ENCODE results near the gene APEH. TPM values are rescaled to one million over a fixed set of nuclear protein-coding genes. Genes with fewer than 3 reads are reported as not detected.

Gene APEH
- total RNA-seq, 1 experiment from 2014 or later, result 273 TPM

DNA sequence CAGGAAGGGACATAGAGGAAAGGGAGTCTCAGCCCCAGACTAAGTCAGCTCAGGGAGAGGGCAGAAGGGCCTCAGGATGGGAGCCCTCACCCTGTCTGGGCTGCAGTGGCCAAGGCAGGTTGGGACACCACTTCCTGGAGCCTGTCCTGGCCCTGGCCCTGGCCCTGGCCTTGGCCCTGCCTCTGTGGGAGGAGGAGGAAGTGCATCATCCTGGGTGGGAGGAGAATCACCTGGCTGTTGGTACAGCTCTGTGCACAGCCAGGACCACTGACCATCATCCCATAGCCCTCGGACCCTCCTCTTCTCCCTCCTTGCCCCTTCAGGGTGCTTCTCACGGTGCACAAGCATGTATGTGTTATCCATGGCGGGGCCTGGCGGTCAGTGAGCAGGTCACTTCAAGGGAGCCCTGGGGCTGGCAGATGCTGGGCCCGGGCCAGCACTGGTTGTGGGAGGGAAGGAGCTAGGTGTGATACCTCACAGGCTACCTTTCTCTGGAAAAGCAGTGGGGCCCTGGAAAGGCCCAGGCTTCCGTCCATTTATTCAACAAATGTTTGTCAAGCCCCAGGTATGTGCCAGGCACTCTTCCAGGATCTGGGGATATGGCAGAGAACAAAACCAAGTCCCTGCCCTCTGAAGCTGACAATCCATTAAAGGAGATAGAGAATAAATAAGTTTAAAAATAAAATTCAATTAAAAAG is 8.2 kb upstream of the APEH start:
- no peak for DNase-seq (ENCODE audit: low spot score)
- POLR2A ChIA-PET, result no interaction called here
- Mint-ChIP-seq H3K4me3 (no peak overlapping the region), H3K36me3 (no peaks in the 10 kb centered on the region), H3K27ac (no peak overlapping the region), H3K27me3 (ENCODE audit: low read depth) (no peaks in the 10 kb centered on the region), H3K9me3 (no peaks in the 10 kb centered on the region), H3K4me1 (peaks cover 13% of the 10 kb centered on the region)
- ATAC-seq, result no peak
- TF ChIP-seq OVOL2 (CRISPR knock-in tag; IDR thresholded peaks at IDR 0.05; ENCODE audit: borderline replicate concordance) (no peak), TEAD4 (CRISPR knock-in tag; IDR thresholded peaks at IDR 0.05) (no peak), SOX15 (CRISPR knock-in tag; IDR thresholded peaks at IDR 0.05) (no peak), SP1 (CRISPR knock-in tag; conservative IDR thresholded peaks at IDR 0.05) (no peak), CBFB (CRISPR knock-in tag; IDR thresholded peaks at IDR 0.05; ENCODE audit: low read depth) (no peak), ZNF423 (CRISPR knock-in tag; IDR thresholded peaks at IDR 0.05) (no peak), CREB1 (CRISPR knock-in tag; IDR thresholded peaks at IDR 0.05) (no peak), NFYB (CRISPR knock-in tag; conservative IDR thresholded peaks at IDR 0.05; ENCODE audit: low read depth) (no peak), ZNF263 (CRISPR knock-in tag; IDR thresholded peaks at IDR 0.05; ENCODE audit: low read depth) (no peak)
- TF ChIP-seq, protein P1, sequence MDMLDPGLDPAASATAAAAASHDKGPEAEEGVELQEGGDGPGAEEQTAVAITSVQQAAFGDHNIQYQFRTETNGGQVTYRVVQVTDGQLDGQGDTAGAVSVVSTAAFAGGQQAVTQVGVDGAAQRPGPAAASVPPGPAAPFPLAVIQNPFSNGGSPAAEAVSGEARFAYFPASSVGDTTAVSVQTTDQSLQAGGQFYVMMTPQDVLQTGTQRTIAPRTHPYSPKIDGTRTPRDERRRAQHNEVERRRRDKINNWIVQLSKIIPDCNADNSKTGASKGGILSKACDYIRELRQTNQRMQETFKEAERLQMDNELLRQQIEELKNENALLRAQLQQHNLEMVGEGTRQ (CRISPR knock-in tag; IDR thresholded peaks at IDR 0.05), result no peak
- TF ChIP-seq, protein P2, sequence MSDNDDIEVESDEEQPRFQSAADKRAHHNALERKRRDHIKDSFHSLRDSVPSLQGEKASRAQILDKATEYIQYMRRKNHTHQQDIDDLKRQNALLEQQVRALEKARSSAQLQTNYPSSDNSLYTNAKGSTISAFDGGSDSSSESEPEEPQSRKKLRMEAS (CRISPR knock-in tag; IDR thresholded peaks at IDR 0.05), result no peak
- TF ChIP-seq, protein P3, sequence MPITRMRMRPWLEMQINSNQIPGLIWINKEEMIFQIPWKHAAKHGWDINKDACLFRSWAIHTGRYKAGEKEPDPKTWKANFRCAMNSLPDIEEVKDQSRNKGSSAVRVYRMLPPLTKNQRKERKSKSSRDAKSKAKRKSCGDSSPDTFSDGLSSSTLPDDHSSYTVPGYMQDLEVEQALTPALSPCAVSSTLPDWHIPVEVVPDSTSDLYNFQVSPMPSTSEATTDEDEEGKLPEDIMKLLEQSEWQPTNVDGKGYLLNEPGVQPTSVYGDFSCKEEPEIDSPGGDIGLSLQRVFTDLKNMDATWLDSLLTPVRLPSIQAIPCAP (CRISPR knock-in tag; IDR thresholded peaks at IDR 0.05), result no peak
- TF ChIP-seq, protein P4, sequence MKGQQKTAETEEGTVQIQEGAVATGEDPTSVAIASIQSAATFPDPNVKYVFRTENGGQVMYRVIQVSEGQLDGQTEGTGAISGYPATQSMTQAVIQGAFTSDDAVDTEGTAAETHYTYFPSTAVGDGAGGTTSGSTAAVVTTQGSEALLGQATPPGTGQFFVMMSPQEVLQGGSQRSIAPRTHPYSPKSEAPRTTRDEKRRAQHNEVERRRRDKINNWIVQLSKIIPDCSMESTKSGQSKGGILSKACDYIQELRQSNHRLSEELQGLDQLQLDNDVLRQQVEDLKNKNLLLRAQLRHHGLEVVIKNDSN (CRISPR knock-in tag; IDR thresholded peaks at IDR 0.05), result no peak
- TF ChIP-seq, protein P5, sequence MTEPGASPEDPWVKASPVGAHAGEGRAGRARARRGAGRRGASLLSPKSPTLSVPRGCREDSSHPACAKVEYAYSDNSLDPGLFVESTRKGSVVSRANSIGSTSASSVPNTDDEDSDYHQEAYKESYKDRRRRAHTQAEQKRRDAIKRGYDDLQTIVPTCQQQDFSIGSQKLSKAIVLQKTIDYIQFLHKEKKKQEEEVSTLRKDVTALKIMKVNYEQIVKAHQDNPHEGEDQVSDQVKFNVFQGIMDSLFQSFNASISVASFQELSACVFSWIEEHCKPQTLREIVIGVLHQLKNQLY (CRISPR knock-in tag; IDR thresholded peaks at IDR 0.05), result no peak
- TF ChIP-seq, protein P6, sequence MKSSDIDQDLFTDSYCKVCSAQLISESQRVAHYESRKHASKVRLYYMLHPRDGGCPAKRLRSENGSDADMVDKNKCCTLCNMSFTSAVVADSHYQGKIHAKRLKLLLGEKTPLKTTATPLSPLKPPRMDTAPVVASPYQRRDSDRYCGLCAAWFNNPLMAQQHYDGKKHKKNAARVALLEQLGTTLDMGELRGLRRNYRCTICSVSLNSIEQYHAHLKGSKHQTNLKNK (CRISPR knock-in tag; IDR thresholded peaks at IDR 0.05), result no peak
- TF ChIP-seq, protein P7, sequence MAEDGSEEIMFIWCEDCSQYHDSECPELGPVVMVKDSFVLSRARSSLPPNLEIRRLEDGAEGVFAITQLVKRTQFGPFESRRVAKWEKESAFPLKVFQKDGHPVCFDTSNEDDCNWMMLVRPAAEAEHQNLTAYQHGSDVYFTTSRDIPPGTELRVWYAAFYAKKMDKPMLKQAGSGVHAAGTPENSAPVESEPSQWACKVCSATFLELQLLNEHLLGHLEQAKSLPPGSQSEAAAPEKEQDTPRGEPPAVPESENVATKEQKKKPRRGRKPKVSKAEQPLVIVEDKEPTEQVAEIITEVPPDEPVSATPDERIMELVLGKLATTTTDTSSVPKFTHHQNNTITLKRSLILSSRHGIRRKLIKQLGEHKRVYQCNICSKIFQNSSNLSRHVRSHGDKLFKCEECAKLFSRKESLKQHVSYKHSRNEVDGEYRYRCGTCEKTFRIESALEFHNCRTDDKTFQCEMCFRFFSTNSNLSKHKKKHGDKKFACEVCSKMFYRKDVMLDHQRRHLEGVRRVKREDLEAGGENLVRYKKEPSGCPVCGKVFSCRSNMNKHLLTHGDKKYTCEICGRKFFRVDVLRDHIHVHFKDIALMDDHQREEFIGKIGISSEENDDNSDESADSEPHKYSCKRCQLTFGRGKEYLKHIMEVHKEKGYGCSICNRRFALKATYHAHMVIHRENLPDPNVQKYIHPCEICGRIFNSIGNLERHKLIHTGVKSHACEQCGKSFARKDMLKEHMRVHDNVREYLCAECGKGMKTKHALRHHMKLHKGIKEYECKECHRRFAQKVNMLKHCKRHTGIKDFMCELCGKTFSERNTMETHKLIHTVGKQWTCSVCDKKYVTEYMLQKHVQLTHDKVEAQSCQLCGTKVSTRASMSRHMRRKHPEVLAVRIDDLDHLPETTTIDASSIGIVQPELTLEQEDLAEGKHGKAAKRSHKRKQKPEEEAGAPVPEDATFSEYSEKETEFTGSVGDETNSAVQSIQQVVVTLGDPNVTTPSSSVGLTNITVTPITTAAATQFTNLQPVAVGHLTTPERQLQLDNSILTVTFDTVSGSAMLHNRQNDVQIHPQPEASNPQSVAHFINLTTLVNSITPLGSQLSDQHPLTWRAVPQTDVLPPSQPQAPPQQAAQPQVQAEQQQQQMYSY (CRISPR knock-in tag; IDR thresholded peaks at IDR 0.05), result no peak
- TF ChIP-seq, protein P8, sequence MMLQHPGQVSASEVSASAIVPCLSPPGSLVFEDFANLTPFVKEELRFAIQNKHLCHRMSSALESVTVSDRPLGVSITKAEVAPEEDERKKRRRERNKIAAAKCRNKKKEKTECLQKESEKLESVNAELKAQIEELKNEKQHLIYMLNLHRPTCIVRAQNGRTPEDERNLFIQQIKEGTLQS (CRISPR knock-in tag; conservative IDR thresholded peaks at IDR 0.05), result no peak
- CTCF ChIA-PET, result interaction anchor here (0.9 to 5.8 kb wide), 4 partner anchors 35 to 126 kb away, joined by 4 to 69 read pairs (median 5); no protein-coding TSS in a partner anchor
